ENCODE data around the gene FANCD2.

GRCh38 chr3:10081871-10082270, 55.6 kb downstream of the FANCD2 start:
- TF ChIP-seq ZNF610 (tag by site-specific recombination; IDR thresholded peaks at IDR 0.05; ENCODE audit: borderline replicate concordance) (no peak), CTCF (tag by site-specific recombination; IDR thresholded peaks at IDR 0.05) (no peak), ZNF777 (tag by site-specific recombination; IDR thresholded peaks at IDR 0.05; ENCODE audit: borderline replicate concordance) (no peak), ZNF785 (tag by site-specific recombination; IDR thresholded peaks at IDR 0.05) (no peak), INSM2 (tag by site-specific recombination; IDR thresholded peaks at IDR 0.05) (no peak), ZNF391 (tag by site-specific recombination; IDR thresholded peaks at IDR 0.05; ENCODE audit: borderline replicate concordance, low read depth) (no peak), RBAK (tag by site-specific recombination; IDR thresholded peaks at IDR 0.05) (no peak), ATF2 (tag by site-specific recombination; IDR thresholded peaks at IDR 0.05; ENCODE audit: low read depth) (no peak), ZNF555 (tag by site-specific recombination; conservative IDR thresholded peaks at IDR 0.05) (no peak), ZNF704 (tag by site-specific recombination; IDR thresholded peaks at IDR 0.05) (no peak), PRDM10 (tag by site-specific recombination; IDR thresholded peaks at IDR 0.05) (no peak), ZNF292 (tag by site-specific recombination; IDR thresholded peaks at IDR 0.05; ENCODE audit: borderline replicate concordance, low read depth) (no peak), YY1 (tag by site-specific recombination; IDR thresholded peaks at IDR 0.05) (no peak), ZBTB8A (tag by site-specific recombination; IDR thresholded peaks at IDR 0.05) (no peak)
